Glutamatergic neuron (in vitro differentiated cells): ENCODE measurements around the gene MGAT5B. TPM values are rescaled to one million over a fixed set of nuclear protein-coding genes. Genes with fewer than 3 reads are reported as not detected.

ENCODE experiments used
- DNase-seq: peaks from one replicate; pipeline ENCODE4 v3.0.0; 2022
- H3K27ac Mint-ChIP-seq: one replicate; pipeline ENCODE4 v1.8.0; 2020; ENCODE audit warnings: mild to moderate bottlenecking, mixed read lengths, inconsistent platforms; ENCODE audit not compliant: unreplicated experiment
- H3K27me3 Mint-ChIP-seq: one replicate; pipeline ENCODE4 v1.8.0; 2020; ENCODE audit warnings: mild to moderate bottlenecking, moderate library complexity, mixed read lengths, inconsistent platforms; ENCODE audit not compliant: unreplicated experiment
- H3K36me3 Mint-ChIP-seq: one replicate; pipeline ENCODE4 v1.8.0; 2020; ENCODE audit warnings: mild to moderate bottlenecking, mixed read lengths, inconsistent platforms; ENCODE audit not compliant: unreplicated experiment
- H3K4me1 Mint-ChIP-seq: one replicate; pipeline ENCODE4 v1.8.0; 2020; ENCODE audit warnings: mild to moderate bottlenecking, low read depth, mixed read lengths, inconsistent platforms; ENCODE audit not compliant: unreplicated experiment
- H3K4me3 Mint-ChIP-seq: one replicate; pipeline ENCODE4 v1.8.0; 2020; ENCODE audit warnings: mild to moderate bottlenecking, mixed read lengths, inconsistent platforms; ENCODE audit not compliant: unreplicated experiment
- H3K9me3 Mint-ChIP-seq: one replicate; pipeline ENCODE4 v1.8.0; 2020; ENCODE audit warnings: mild to moderate bottlenecking, moderate library complexity, mixed read lengths, inconsistent platforms; ENCODE audit not compliant: unreplicated experiment
- CTCF ChIP-seq: fragments of 200-600 bp; sonication (generic); IDR thresholded peaks from one replicate; pipeline ENCODE4 v1.5.0; 2021; ENCODE audit not compliant: partially characterized antibody, unreplicated experiment
- total RNA-seq: library from RNA; stranded (reverse); fragmentation: NEBNext Ultra II Directional; extraction: Animal tissue kit (Norgen Biotek cat#: 25700); gene quantifications from one replicate; pipeline ENCODE4 v1.2.1, GENCODE V29; 2021; ENCODE audit not compliant: unreplicated experiment

The MGAT5B gene
- total RNA-seq, 1 donor from 2014 or later: 22.9 TPM

- no peak for TF ChIP-seq CTCF
- Mint-ChIP-seq H3K36me3 (no peaks in the 10 kb centered on the region), H3K27me3 (no peaks in the 10 kb centered on the region), H3K4me1 (peaks cover 5% of the 10 kb centered on the region), H3K9me3 (no peaks in the 10 kb centered on the region), H3K4me3 (no peak overlapping the region), H3K27ac (no peak overlapping the region)
- DNase-seq: no peak
Measured at GRCh38 chr17:76948726-76949342, 80.6 kb downstream of the MGAT5B start.

GRCh38 chr17:76949913-76950695, 81.9 kb downstream of the MGAT5B start:
- no peaks in the 10 kb centered on the region for H3K27me3 Mint-ChIP-seq
- TF ChIP-seq CTCF: no peak
- no peak overlapping the region for H3K4me3 Mint-ChIP-seq
- DNase-seq: no peak
- H3K27ac Mint-ChIP-seq: no peak overlapping the region
- no peaks in the 10 kb centered on the region for H3K36me3 Mint-ChIP-seq
- peaks cover 5% of the 10 kb centered on the region for H3K4me1 Mint-ChIP-seq
- H3K9me3 Mint-ChIP-seq: peaks cover 3% of the 10 kb centered on the region

- peaks cover 3% of the 10 kb centered on the region for H3K9me3 Mint-ChIP-seq
- no peak overlapping the region for H3K4me3 Mint-ChIP-seq
- no peaks in the 10 kb centered on the region for H3K27me3 Mint-ChIP-seq
- no peak overlapping the region for H3K27ac Mint-ChIP-seq
- peaks cover 5% of the 10 kb centered on the region for H3K4me1 Mint-ChIP-seq
- no peak for TF ChIP-seq CTCF
- no peak for DNase-seq
- no peaks in the 10 kb centered on the region for H3K36me3 Mint-ChIP-seq
Measured at GRCh38 chr17:76951375-76951905, 83.2 kb downstream of the MGAT5B start.

- no peak for DNase-seq
- H3K9me3 Mint-ChIP-seq: peaks cover 3% of the 10 kb centered on the region
- no peaks in the 10 kb centered on the region for H3K27me3 Mint-ChIP-seq
- no peak overlapping the region for H3K27ac Mint-ChIP-seq
- H3K4me3 Mint-ChIP-seq: no peak overlapping the region
- H3K4me1 Mint-ChIP-seq: peaks cover 10% of the 10 kb centered on the region
- H3K36me3 Mint-ChIP-seq: no peaks in the 10 kb centered on the region
- no peak for TF ChIP-seq CTCF
Measured at GRCh38 chr17:76952402-76952801, 84.2 kb downstream of the MGAT5B start.

- peaks cover 17% of the 10 kb centered on the region for H3K4me1 Mint-ChIP-seq
- no peaks in the 10 kb centered on the region for H3K27me3 Mint-ChIP-seq
- no peak for DNase-seq
- peaks cover 3% of the 10 kb centered on the region for H3K9me3 Mint-ChIP-seq
- no peak overlapping the region for H3K27ac Mint-ChIP-seq
- H3K4me3 Mint-ChIP-seq: no peak overlapping the region
- H3K36me3 Mint-ChIP-seq: no peaks in the 10 kb centered on the region
- TF ChIP-seq CTCF: no peak
Measured at GRCh38 chr17:76953066-76953465, 84.9 kb downstream of the MGAT5B start.
